AG04449 (cell line): ENCODE results near the gene TMEM183A.
A peak's percentile ranks its signal among the peaks of the same experiment; 100 is the strongest.

ENCODE experiments used
- CTCF ChIA-PET: fragments of 350-600 bp; formaldehyde crosslinking; extraction: SDS; loops from one replicate; lab custom pipeline; 2021; ENCODE audit warnings: antibody characterized with exemption; lab: Yijun Ruan, JAX
- POLR2A ChIA-PET: fragments of 400-600, 350-600 bp; formaldehyde crosslinking; extraction: SDS; loops from one replicate; lab custom pipeline; 2020; ENCODE audit warnings: antibody characterized with exemption, inconsistent platforms; lab: Yijun Ruan, JAX
- DNase-seq: peaks from one replicate; pipeline ENCODE4 v3.0.0-alpha.2; 2010; ENCODE audit warnings: low read depth, low spot score
- H3K4me3 ChIP-seq: 2 replicates; pipeline ENCODE4 v1.5.1; 2011; ENCODE audit warnings: low read depth, mild to moderate bottlenecking, control low read depth, low read length
- TF ChIP-seq, protein P1 (sequence below): IDR thresholded peaks from one replicate; pipeline ENCODE4 v1.5.1; 2011; ENCODE audit warnings: mild to moderate bottlenecking, moderate library complexity, low read length, control low read depth, inconsistent platforms; ENCODE audit not compliant: insufficient read depth; ENCODE audit errors: missing control alignments

Gene TMEM183A

DNA sequence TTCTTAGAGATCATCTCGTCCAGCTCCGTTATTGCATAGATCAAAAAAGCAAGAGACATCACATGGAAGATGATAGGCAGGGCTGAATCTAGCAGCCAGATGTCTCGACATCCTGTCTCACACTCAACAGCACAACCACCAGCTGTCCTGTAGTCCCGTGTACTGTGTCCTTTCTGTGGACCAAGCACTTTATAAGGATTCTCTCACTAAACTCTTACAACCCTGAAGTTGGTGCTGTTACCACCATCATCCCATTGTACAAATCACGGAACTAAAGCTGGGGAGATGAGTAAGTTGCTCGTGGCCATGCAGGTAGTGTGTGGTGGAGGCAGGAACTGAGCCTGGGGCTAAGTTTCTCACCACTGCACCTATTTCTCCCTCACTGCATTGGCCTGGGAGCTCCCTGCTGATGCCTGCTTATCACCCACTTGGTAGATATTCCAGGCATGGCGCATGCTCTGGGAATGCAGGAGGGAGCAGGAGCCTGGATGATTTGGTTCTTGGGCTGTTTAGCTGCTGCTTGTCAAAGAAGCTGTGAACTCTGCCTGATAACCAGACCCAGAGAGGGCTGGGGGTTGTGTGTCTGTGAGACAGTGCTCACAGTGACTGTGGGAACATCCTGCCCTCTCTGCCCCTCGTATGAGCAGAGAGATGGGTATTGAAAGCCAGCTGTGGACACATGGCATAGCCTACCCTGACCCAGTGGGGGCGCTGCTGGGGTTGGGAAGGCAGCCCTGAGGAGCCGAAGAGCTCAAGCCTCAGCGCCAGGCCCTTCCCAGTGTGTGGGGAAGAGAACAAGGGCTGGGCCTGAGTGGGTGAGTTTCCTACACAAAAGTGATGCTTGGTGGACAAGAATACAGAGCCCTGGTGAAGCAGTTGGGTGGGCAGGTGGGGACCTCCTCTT, 32.7 kb downstream of the TMEM183A start:
- H3K4me3 ChIP-seq: no peak overlapping the region
- POLR2A ChIA-PET: interaction anchor here (0.6 to 1.7 kb wide), 2 partner anchors 31 to 227 kb away, joined by 6 to 9 read pairs; no protein-coding TSS in a partner anchor
- DNase-seq: no peak
- CTCF ChIA-PET: interaction anchor here (0.5 to 14.3 kb wide), 50 partner anchors 12 to 629 kb away, joined by 3 to 392 read pairs (median 7); partner anchors contain the start of genes ADORA1, MYBPH, MYOG and PPFIA4
- TF ChIP-seq, protein P1, sequence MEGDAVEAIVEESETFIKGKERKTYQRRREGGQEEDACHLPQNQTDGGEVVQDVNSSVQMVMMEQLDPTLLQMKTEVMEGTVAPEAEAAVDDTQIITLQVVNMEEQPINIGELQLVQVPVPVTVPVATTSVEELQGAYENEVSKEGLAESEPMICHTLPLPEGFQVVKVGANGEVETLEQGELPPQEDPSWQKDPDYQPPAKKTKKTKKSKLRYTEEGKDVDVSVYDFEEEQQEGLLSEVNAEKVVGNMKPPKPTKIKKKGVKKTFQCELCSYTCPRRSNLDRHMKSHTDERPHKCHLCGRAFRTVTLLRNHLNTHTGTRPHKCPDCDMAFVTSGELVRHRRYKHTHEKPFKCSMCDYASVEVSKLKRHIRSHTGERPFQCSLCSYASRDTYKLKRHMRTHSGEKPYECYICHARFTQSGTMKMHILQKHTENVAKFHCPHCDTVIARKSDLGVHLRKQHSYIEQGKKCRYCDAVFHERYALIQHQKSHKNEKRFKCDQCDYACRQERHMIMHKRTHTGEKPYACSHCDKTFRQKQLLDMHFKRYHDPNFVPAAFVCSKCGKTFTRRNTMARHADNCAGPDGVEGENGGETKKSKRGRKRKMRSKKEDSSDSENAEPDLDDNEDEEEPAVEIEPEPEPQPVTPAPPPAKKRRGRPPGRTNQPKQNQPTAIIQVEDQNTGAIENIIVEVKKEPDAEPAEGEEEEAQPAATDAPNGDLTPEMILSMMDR: peak; percentile 21

- no peak for DNase-seq
- TF ChIP-seq, protein P1: no peak
- CTCF ChIA-PET: interaction anchor here (0.7 to 14.3 kb wide), 31 partner anchors 12 to 301 kb away, joined by 3 to 392 read pairs (median 10); partner anchors contain the start of genes ADORA1, MYBPH, MYOG and PPFIA4
Measured at GRCh38 chr1:203040513-203041275, 33.5 kb downstream of the TMEM183A start.

DNA sequence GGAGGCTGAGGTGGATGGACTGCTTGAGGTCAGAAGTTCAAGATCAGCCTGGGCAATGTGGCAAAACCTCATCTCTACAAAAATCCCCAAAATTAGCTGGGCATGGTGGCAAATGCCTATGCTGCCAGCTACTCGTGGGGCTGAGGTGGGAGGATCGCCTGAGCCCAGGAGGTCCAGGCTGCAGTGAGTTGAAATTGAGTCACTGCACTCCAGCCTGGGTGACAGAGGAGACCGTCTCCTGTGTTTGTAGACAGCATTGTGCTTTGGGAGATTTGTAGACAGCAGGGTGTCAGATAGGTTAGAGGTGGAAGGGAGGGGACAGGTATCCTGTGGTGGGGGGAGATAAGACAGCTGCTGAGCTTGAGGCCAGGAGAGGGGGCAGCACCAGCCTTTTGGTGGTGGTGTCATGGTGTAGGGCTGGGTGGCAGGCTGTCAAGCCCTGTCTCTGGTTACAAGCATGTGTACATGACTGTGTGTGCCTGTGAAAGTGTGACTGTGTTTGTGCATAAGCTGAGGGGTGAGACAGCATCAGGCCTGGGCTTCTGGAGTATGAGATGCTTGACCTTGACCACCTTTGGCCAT, 34.3 kb downstream of the TMEM183A start:
- ChIA-PET POLR2A (no interaction called here), CTCF (interaction anchor here (3.4 to 14.3 kb wide), 9 partner anchors 12 to 226 kb away, joined by 26 to 392 read pairs (median 91); partner anchors contain the start of genes ADORA1, MYBPH and PPFIA4)
- no peak overlapping the region for H3K4me3 ChIP-seq
- TF ChIP-seq, protein P1: no peak
- DNase-seq: no peak

More at GRCh38 chr1:203040513-203041275, 33.5 kb downstream of the TMEM183A start:
- H3K4me3 ChIP-seq: no peak overlapping the region
- POLR2A ChIA-PET: interaction anchor here (0.6 kb wide), 1 partner anchor 30 kb away, joined by 9 read pairs; no protein-coding TSS in a partner anchor

DNA sequence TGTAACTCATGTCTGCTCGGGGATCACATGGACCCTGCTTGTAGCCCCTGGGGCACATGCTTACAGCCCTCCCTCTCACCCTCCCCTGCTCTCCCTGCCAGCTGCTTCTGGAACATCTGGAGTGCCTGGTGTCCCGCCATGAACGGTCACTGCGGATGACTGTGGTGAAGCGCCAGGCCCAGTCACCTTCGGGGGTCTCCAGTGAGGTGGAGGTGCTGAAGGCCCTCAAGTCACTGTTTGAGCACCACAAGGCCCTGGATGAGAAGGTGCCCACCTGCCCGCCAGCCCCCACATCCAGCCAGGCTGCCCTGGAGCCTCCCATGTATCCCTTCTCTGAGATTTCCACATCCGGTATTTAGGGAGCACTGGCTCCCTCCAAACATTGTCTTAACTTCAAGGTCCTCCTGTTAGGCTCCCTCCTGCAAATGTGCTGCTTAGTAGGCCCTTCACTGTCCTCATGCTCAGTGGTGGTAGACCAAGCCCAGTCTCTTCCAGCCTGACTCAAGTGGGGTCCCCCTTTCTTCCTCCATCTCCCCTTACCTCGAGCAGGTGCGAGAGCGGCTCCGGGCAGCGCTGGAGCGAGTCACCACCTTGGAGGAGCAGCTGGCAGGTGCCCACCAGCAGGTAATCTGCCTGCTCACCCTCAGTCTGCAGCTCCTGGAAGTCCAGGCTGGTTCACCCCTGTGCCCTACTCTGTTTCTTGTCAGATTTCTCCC, 36.8 kb downstream of the TMEM183A start:
- TF ChIP-seq, protein P1: no peak
- no peak for DNase-seq
- CTCF ChIA-PET: interaction anchor here (0.7 to 14.3 kb wide), 6 partner anchors 10 to 293 kb away, joined by 3 to 392 read pairs (median 180); partner anchors contain the start of gene MYBPH
- POLR2A ChIA-PET: no interaction called here
- no peak overlapping the region for H3K4me3 ChIP-seq

DNA sequence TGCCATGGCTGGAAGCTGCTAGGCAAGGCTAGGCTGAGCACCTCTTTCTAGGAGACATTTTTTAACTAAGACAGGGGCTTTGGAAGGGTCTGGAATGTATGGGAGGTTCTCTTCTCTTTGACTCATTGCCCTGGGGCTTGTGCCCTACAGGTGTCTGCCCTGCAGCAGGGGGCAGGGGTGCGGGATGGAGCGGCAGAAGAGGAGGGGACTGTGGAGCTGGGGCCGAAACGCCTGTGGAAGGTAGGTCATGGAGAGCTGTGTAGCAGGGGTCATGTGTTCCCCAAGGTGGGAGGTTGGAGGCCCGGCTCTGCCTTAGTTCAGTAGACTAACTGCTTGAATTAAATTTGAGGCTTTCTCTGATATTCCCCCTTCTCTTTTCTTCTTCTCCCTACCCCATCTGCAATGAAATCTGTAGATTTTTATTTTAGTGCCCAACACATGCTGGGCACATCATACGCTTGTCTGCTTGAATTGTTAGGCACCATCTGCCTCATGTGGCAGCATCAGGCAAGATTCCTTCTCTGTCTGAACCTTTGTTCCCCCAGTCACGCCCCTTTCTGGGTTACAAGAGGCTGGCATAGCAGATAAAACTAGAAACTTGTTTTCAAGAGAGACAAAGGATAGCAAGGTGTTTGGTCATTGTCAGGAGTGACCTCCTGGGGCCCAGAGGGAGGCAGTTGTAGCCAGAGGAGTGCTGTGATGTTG, 37.5 kb downstream of the TMEM183A start:
- ChIA-PET POLR2A (no interaction called here), CTCF (interaction anchor here (1.6 to 14.3 kb wide), 4 partner anchors 128 to 222 kb away, joined by 5 to 392 read pairs (median 114); partner anchors contain the start of gene MYBPH)
- H3K4me3 ChIP-seq: no peak overlapping the region
- no peak for DNase-seq
- TF ChIP-seq, protein P1: no peak
